Epidermal melanocyte (primary cell): ENCODE measurements around the gene MSANTD2.
A peak's percentile ranks its signal among the peaks of the same experiment; 100 is the strongest.
"Not testable (repeated sequence)": the region's sequence is repeated elsewhere in the genome, so short reads cannot be mapped to it uniquely, and the experiment has no call there.

ENCODE experiments used
- DNase-seq: peaks from one replicate; pipeline ENCODE4 v3.0.0; 2011; ENCODE audit warnings: low spot score; ENCODE audit not compliant: insufficient read length

MSANTD2 gene

DNA sequence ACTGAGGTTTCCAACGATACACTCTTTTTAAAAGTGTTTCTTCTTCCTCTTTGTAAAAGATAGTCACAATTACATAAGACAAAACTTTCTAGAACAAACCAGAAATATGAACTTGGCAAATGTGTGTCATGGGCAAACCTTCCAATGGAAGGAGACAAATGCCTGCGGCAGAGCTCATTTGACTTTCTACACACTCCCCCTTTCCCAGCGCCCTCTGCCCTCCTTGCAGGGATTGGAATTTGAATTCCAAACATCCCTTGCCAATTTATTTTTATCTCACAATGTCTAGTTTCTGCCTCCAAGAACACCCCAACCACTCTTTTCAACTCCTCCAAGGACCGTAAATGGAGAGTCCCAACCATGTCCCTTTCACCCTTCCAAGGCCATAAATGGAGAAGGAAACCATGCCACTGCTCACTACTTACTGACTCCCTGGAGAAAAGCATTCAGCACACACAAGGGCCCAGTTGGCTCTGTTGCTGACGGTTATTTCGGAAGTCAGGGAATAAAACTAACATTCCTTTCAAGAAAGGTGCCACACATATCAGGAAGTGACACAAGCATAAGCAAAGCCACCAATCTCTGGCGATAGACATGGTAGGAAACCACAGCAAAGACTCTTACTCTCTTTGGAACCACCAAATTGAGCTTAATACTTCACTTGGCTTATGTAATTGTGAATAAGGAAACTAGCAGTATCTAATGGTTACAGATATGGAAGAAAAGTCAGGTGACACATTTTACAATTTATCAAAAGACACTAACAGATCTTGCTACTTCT is 23.2 kb downstream of the MSANTD2 start:
- DNase-seq = no peak

DNA sequence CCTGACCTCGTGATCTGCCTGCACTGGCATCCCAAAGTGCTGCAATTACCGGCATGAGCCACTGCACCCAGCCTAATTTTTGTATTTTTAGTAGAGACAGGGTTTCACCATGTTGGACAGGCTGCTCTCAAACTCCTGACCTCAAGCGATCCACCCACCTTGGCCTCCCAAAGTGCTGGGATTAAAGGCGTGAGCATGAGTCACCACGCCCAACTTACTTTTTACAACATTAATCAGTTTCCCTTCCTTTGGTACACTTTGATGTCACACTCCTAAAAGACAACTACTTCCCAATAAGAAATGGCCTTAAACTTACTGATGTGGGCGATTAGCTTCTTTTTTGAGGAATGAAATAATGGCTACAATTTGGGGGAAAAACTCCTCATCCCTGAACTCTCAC is 29.2 kb downstream of the MSANTD2 start:
- DNase-seq = not testable (repeated sequence)

DNA sequence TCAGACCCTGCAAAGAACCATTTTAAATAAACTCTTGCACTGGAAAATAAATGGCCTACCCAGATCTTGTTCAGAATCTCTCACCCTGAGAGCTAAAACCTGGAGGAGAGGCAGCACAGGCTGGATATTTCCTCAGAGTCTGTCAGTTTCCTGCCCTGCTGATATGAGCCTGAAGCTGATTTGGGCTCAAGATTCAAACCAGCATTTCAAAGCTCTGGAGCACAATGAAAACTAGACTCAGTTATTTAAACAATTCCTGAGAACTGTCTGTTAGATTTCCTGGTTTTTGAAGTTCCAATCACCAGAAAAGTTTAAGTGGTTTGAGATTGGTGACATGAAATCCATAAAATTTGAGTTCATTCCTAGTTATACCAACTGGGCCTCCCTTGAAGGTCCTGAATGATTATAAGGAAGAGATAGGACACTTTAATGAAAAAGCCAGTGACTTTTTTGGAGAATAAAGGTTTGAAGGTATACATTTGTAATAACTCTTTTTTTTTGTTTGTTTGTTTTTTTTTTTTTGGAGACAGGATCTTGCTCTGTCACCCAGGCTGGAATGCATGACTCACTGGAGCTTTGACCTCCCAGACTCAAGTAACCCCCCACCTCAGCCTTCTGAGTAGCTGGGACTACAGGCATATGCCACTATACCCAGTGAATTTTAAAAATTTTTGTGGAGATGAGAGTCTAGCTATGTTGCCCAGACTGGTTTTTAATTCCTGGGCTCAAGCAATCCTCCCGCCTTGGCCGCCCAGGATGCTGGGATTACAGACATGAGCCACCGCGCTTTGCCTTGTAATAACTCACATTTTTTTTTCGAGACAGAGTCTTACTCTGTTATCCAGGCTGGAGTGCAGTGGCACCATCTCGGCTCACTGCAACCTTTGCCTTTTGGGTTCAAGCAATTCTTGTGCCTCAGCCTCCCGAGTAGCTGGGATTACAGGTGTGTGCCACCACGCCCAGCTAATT is 30.1 kb downstream of the MSANTD2 start:
- no peak for DNase-seq

DNA sequence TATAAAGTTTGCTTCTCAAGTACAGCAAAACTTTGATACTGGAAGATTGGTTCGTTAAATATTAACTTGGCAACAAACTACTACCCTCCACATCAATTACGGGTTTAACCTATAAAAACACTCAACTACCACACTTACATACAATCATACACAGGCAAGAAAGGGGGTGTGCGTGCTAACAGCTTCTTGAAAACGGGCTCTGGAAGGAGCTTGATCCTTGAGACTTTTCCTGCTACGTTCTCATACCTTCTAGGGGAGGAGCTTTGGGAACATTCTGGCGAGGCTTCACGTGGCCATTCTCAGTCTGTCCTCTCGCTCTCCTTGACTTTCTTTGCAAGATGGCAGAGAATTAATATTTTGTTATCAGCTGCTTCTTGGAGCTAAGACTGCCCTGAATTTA is 31.3 kb downstream of the MSANTD2 start:
- no peak for DNase-seq

DNA sequence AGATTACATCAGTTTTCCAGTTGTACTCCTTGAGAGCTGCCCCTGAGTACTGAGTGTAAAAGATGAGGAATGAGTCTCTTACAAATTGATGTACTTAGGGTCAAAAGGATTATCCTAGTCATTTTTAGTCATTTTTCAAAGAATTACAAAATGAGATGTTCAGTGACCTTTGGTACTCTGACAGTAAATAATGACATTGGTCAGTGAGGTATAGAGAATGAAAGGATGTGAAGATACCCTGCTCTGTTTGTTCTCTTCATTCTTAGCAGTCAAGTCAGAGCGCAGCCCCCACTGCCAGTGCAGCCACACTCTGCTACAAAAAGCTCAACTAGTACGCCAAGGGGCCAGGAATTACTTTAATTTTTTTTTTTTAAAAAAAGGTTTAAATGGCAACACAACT is 34.0 kb downstream of the MSANTD2 start:
- no peak for DNase-seq

DNA sequence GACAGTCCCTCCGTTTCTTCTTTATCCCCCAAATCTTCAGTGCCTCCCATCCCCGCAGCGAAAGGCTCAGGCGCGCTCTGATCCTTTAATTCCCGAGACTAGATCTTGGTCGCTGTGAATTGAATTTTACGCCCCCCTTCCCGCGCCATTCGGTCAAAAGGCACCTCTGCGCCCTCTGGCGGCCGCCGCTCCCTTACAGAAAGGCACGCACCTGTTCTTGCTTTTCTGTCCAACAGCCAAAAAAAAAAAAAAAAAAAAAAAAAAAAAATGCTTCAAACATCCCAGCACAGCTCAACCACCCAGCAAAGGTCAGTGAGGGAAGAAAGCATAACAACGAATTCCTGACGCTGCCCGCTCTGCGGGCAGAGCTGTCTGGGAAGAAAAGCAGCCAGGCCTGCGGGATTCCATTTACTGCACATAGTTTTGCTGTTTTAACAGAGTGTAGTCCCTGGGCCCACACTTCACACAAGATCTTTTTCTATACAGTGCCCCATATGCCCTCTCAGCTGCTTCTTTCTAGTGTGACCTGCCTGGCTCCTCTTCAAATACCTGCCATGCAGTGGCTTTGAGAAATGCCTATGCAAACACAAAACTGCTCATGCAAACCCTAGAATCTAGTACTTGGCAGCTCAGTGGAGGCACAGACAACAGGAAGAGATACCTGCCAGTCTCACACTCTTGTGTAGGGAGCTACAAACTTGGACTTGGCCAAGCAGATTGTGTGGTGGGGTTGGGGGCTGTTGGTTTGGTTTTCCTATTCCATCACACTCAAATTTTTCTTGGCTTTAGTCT is 36.9 kb downstream of the MSANTD2 start:
- no peak for DNase-seq

DNA sequence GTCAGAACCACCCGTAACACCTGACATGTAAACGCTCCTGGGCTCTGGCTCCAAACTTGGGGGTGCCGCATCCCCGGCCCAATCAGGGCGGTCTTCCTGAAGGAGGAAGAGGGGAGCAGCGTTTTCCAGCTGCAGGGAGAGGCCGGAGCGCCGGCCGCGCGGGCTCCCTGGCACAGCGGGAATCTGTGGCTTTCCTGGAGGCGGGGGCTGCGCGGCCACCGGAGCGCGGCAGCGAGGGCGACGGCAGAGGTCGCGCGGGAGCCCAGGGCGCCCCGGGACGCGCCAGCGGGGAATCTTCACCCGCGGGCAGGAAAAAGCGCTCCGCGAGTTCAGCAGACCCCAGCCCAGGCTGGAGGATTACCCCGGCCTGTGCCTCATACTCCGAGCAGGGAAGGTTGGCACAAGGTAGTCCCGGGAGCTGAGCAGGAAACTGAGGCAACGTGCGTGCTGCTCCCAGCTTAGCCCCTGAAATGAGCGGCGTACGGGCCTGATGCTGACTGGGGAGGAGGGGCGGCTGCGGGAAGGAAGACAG is 37.5 kb downstream of the MSANTD2 start:
- DNase-seq = no peak

DNA sequence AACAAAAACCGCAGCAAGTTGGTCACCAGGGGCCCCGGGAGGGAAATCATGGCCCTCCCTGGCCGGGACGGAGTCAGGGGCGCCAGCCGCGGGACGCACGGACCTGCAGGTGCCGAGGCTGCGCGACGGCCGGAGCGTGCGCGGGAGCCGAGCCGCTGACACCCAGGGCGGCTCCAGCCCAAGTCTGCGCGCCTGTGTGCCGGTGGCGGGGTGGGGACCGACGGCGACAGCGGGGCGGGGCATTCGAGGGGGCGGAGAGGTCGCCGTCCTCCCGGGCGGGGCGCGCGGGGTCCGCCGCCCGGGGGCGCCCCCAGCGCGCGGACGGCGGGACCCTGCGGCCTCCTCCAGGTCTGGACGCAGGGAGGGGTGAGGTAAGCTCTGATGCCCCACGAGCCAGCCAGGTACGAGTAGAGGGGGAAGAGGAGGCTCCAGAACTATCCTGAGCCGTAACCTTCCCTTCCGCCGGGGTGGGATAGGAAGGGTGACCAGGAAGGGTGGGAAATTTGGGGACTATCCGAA is 38.0 kb downstream of the MSANTD2 start, which contains the start of gene ESAM:
Gene ESAM, minus strand, starts transcription at position 186 of the 519 bp plus-strand sequence. Its CDS starts 136 bp downstream, at position 50.
- DNase-seq = no peak

DNA sequence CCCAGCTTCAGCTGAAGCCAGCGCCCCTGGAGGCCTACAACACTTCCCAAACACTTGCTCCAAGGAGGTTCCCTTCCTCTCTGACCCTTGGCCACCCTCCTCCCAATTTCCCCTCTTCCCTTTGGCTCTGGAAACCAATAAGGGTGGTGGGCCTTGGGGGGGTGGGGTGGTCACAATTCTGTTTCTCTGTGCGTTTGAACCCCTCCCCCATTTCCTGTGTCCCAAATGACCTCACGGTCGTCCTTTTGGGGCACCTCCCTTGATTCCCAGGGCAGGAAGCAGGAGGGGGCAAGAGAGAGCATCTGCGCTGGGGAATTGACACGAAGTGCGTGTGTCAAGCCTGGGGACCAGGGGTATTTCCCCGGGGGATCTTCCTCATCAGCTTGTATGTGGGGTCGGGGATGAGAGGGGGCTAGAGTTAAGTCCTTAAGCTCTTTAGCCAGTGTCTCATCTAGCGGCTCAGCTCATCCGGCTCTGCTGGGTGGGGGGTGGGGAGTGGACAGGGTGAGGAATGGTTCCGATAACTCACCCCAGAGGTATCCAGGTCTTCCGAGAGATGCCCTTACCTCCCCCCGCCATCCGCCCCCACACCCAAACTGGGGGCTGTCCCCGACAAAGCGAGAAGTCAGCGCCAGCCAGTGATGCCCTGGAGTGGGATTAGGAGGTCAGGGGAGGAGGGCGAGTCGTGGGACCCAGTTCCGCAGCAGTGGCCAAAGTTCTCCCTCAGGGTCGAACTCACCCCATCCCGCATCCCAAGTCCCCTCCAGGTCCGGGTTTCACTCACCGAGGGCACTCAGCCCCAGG is 38.7 kb downstream of the MSANTD2 start:
- DNase-seq = no peak

DNA sequence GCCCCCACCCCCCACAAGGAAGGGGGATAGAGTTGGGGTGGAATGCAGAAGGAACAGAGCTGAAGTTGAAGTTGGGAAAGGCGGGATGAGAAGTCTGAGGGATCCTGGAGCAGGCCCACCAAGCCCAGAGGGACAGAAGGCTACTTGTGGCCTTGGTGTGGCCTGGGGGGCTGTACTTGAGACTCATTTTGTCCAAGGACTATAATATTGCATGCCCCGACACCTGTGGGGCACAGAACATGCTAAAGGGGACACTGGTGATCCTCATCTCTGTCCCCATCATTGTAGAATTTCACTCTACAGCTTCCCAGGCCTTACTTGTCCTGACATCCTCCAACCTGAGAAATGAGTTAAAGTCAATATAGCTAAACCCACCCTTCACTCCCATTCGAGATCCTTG is 39.4 kb downstream of the MSANTD2 start:
- DNase-seq = no peak

DNA sequence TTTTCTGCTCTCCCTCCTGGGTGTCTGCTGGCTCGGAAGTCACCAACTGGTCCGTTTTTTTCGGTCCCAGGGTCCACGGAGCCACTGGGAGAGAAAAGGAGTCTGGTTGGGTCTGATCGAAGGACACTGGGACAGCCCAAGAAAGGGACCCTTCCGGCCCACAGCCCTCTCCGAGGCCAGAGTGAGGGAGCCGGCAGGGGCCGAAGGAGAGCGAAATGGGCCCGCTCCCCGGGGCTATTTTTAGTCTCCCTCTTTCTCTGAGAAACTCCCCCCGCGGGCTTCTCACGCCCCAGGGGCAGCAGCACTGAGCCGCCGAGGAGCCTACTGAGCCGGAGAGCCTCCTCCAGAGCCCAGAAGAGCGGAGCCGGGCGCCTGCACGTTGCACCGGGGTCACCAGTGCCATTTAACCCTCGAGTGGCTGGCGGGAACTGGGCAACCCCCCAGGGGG is 40.0 kb downstream of the MSANTD2 start:
- no peak for DNase-seq

DNA sequence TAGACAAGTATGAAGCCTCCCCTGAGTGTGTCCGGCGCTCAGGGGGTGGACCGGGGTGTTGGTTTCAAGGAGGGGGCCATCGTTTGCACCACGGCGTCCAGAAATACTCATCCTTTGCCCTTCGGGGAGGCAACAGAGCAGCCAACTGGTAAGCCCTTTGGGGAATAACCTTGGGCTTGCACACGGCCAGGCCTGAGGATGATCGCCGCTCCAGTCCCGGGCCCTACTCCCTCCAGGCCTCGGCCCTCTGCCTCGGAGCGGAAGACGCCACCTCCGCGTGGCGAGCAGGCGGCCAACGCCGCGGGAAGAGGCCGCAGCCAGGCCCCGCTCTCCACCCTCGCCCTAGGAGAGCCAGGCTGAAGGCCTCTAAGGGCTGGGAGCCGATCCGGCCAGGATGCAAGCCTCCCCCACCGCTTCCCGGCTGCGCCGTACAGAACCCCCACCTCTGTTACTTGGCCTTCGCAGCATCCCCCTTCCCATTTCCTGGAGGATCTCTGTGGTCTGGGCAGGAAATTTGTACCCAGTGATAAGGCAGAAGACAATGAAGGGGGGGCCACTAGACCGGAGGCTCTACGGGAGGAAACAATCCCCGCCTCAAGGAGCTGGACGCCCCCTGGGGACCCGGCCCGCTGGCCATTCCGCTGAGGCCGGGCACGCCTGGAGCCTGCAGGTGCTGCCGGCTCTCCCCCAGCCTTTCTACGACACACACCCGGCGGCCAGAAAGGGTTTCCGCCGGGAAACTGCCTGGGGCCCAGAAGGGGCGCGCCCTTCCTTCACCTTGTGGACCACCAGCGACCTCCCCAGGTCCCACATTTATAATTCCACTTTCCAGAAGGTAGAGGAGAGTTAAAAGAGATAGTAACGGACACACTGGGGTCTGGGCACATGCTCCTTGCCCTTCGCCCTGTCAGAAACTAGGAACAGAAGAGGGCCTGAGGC is 40.7 kb downstream of the MSANTD2 start:
- no peak for DNase-seq

DNA sequence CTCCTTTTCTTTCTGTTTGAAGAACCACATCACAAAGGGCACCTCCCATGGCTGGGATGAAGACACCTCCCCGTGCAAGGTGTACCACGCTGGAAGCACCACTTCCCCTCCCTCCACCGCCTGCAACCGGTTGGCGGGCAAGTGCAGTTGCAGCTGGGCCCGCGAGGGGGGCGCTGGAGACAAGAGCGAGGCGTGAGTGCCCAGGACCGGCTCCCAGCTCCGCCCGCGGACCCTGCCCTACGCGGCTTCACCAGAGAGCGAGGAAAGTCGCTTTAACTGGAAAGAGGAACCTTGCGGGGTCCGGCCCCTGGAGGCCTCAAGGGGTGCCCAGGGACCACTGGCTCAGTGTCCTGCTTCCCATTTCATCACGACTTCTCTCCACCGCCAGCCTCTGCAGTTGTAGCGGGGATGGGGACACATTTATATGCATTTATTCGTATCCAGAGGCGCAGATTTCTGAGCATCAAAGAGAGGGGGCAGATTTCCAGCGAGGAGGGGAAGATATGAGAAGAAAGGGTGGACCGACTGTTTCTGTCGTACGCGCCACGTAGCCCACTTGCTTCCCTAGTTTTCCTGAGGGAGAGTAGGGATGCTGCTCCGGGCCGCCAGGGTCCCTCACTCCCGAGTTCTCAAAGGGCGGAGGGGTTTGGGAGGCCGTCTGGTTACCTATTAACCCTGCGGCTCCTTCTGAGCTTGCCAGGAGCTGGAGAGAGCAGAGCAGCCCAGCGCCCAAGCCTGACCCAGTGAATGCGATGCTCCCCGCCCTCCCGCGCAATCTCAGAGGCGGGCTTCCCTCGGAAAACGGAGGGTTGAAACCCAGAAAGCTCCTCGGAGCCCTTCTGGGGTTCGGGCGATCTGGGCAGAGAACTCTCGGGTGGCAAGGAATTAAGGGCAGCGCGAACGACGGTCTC is 41.6 kb downstream of the MSANTD2 start:
- DNase-seq = peak; percentile 71

DNA sequence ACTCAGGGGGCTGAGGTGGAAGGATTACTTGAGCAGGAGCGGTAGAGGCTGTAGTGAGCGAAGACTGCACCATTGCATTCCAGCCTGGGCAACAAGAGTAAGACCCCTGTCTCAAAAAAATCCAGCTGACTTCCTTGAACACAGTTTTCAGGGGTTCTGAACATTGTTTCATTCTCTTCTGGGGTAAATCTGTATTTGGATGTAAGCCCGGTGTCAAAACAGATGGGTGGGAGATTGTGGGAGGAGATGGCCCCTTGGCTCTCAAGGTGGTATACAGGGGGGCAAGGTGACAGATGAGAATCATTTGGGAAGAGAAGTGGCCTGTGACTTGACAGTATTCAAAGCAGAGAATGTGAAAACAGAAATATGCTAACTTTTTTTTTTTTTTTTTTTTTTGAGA is 42.9 kb downstream of the MSANTD2 start:
- no peak for DNase-seq

DNA sequence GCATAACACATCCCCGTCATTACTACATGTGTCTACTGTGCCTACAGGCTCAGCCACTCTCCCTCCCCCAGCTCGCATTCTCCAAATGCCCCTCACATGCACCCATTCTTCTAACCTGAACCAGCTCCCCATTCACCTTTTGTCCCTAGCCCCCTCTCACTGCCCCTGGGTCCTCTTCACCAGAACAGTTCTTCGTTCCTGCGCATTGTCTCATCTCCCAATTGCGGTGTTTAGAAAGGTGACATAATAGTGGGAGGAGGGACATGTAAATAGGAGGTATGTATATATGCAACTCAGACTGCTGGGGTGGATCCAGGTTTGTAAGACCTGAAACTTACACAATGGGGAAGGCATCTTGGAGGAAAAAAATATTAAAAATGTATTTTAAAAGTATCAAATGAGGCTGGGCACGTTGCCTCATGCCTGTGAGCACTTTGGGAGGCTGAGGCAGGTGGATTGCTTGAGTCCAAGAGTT is 43.4 kb downstream of the MSANTD2 start:
- no peak for DNase-seq

DNA sequence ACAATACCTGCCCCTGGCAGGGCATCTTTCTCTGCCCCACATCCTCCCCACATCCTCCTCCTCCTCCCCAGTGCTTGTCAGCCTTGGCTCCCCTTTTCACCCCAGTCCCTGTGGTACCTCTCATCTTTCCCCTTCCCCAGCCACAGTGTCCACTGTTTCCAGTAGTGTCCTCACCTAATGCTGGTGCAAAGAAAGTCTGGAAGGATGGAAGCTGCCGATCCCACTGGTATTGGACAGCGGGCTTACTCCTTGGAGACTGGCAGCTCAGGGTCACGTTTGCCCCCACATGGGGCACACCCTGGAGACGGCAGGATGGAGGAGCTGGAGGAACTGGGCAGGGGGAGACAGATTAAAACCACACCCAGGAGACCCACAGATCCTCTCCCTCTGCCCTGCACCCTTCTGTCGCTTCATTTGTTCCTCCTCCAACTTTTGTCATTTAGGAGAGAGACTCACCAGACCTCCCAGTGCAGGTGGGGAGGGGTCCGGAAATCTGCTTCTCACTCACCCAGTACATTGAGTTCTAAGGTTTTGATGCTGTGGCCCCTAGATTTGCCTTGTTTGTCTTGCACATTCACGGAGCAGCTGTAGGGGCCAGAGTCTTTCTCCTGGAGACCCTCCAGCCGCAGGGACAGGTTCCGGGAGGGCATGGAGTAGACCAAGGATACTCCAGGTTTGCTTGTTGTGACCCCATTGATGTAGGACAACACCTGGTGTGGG is 44.0 kb downstream of the MSANTD2 start:
- DNase-seq = no peak

DNA sequence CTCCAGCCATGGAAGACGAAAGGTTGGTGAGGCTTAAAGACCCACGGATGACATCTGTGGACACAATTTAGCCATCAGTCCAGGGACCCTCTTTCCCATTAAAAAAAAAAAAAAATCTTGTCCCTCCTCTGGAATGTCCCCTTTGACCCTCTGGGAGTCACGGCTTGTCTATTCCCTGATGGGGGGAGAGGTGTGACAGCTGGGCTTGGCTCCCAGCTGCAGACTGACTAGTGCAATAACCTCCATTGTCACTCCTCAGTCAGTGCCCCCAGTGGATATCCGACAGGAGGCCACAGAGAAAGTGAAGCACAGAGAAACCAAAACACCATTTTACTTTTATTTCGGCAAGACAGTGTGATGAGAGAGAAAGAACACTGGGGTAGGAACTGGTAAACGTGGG is 45.5 kb downstream of the MSANTD2 start:
- DNase-seq = no peak
